PFSK-1 (cell line): Measurements from ENCODE around the gene MSI2.

Experiments used
- FOXP2 ChIP-seq: optimal IDR thresholded peaks from 2 replicates; pipeline ENCODE3; 2011; ENCODE audit warnings: borderline replicate concordance, control low read depth, inconsistent platforms; ENCODE audit not compliant: insufficient read depth; ENCODE audit errors: extremely low read length, extremely low read depth
- POLR2AphosphoS5 ChIP-seq: IDR thresholded peaks from 2 replicates; pipeline ENCODE4 v1.6.1; 2012; ENCODE audit warnings: low read depth, mild to moderate bottlenecking, control low read depth, low read length, moderate library complexity
- REST ChIP-seq, 2 experiments: IDR thresholded peaks; 2 replicates each; pipeline versions ENCODE4 v1.6.1 to v1.8.0; 2011 to 2012; ENCODE audit warnings: low read depth in 2 of 2, low read length in 2 of 2, control low read depth in 1 of 2, inconsistent platforms in 1 of 2, mild to moderate bottlenecking in 1 of 2, moderate library complexity in 1 of 2; ENCODE audit not compliant: insufficient read depth in 1 of 2
- SIN3A ChIP-seq: IDR thresholded peaks from 2 replicates; pipeline ENCODE4 v1.6.1; 2012; ENCODE audit warnings: mild to moderate bottlenecking, low read length, moderate library complexity, borderline replicate concordance; ENCODE audit not compliant: insufficient read depth
- TAF1 ChIP-seq: IDR thresholded peaks from 2 replicates; pipeline ENCODE4 v1.6.1; 2012; ENCODE audit warnings: low read length, control low read depth, borderline replicate concordance; ENCODE audit not compliant: insufficient read depth

MSI2 gene

GRCh38 chr17:57563958-57564357 is 307.6 kb downstream of the MSI2 start:
- TF ChIP-seq TAF1 (no peak), SIN3A (no peak), FOXP2 (no peak)

- TF ChIP-seq POLR2AphosphoS5 (no peak), REST (IDR thresholded peaks at IDR 0.05; ENCODE audit: insufficient read depth in 1 of 2, low read depth in 2 of 2, low read length in 2 of 2) (no peak), TAF1 (no peak), SIN3A (no peak), FOXP2 (no peak)
These were observed 308.9 kb downstream of the MSI2 start for GRCh38 chr17:57565176-57565575.

- TF ChIP-seq TAF1: no peak
- no peak for TF ChIP-seq POLR2AphosphoS5
- TF ChIP-seq REST (IDR thresholded peaks at IDR 0.05; ENCODE audit: insufficient read depth in 1 of 2, low read depth in 2 of 2, low read length in 2 of 2): no peak
These were observed 310.4 kb downstream of the MSI2 start for GRCh38 chr17:57566721-57567120.

- TF ChIP-seq REST (IDR thresholded peaks at IDR 0.05; ENCODE audit: insufficient read depth in 1 of 2, low read depth in 2 of 2, low read length in 2 of 2): no peak
- no peak for TF ChIP-seq SIN3A
- no peak for TF ChIP-seq TAF1
- TF ChIP-seq FOXP2: no peak
These were observed 310.9 kb downstream of the MSI2 start for GRCh38 chr17:57567251-57567650.

- TF ChIP-seq REST (IDR thresholded peaks at IDR 0.05; ENCODE audit: insufficient read depth in 1 of 2, low read depth in 2 of 2, low read length in 2 of 2) (no peak), SIN3A (no peak), POLR2AphosphoS5 (no peak), TAF1 (no peak), FOXP2 (no peak)
These were observed 312.0 kb downstream of the MSI2 start for GRCh38 chr17:57568340-57568739.
